GM12875 (cell line): Measurements from ENCODE around the gene TARBP1.

Experiments
- H3K4me3 ChIP-seq: one replicate; pipeline ENCODE4 v1.5.1; 2011; ENCODE audit warnings: low read depth, low read length, control low read depth
- CTCF ChIP-seq: IDR thresholded peaks from 2 replicates; pipeline ENCODE4 v1.5.1; 2011; ENCODE audit warnings: low read depth, mild to moderate bottlenecking, control low read depth, inconsistent platforms, low read length, moderate library complexity, borderline replicate concordance; ENCODE audit not compliant: insufficient read depth

Gene TARBP1

GRCh38 chr1:234473118-234473517, 5.9 kb downstream of the TARBP1 start:
- no peak for TF ChIP-seq CTCF
- H3K4me3 ChIP-seq, result no peak overlapping the region

GRCh38 chr1:234469376-234469775, 9.6 kb downstream of the TARBP1 start:
- no peak overlapping the region for H3K4me3 ChIP-seq
- TF ChIP-seq CTCF, result no peak

- TF ChIP-seq CTCF, result no peak
- H3K4me3 ChIP-seq, result no peak overlapping the region
Measured at GRCh38 chr1:234468580-234468979, 10.4 kb downstream of the TARBP1 start.

GRCh38 chr1:234467821-234468220, 11.2 kb downstream of the TARBP1 start:
- H3K4me3 ChIP-seq, result no peak overlapping the region
- TF ChIP-seq CTCF, result no peak

- TF ChIP-seq CTCF, result no peak
Measured at GRCh38 chr1:234466945-234467344, 12.0 kb downstream of the TARBP1 start.

GRCh38 chr1:234463749-234464148, 15.2 kb downstream of the TARBP1 start:
- TF ChIP-seq CTCF, result no peak
- no peak overlapping the region for H3K4me3 ChIP-seq

More at GRCh38 chr1:234466945-234467344, 12.0 kb downstream of the TARBP1 start:
- H3K4me3 ChIP-seq, result no peak overlapping the region

DNA sequence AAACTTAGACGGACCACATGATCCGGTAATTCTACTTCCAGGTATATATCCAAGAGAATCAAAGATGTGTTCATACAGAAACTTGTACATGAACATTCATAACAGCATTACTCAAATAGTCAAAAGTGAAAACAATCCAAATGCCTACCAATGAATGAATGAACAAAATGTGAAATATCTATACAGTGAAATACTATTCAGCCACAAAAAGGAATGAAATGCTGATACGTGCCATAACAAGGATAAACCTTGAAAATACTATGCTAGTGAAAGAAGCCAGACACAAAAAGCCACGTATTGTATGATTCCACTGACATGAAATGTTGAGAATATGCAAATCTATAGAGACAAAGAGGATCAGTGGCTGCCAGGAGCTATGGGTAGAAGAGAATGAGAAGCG, 18.3 kb downstream of the TARBP1 start:
- H3K4me3 ChIP-seq, result no peak overlapping the region
- no peak for TF ChIP-seq CTCF
